Caco-2 (cell line): ENCODE results near the gene UBR4. TPM values are rescaled to one million over a fixed set of nuclear protein-coding genes. Genes with fewer than 3 reads are reported as not detected.

Experiments
- BruUV-seq: library from RNA; stranded (reverse); fragments of 400-500 nt; replicated peaks from 2 replicates; lab custom pipeline; 2021; lab: Mats Ljungman, UMichigan
- CTCF ChIA-PET: fragments of 300-600 bp; sonication (Branson Sonifier 250); formaldehyde crosslinking; loops from one replicate; lab custom pipeline; 2022; ENCODE audit warnings: antibody characterized with exemption; lab: Charles Lee
- POLR2A ChIA-PET: fragments of 300-600 bp; sonication (Branson Sonifier 250); formaldehyde crosslinking; loops from one replicate; lab custom pipeline; 2022; ENCODE audit warnings: antibody characterized with exemption; lab: Charles Lee
- DNase-seq, 2 experiments: peaks; one replicate each; pipeline versions ENCODE4 v3.0.0 to v3.0.0-alpha.2; 2020 to 2022
- H3K27me3 ChIP-seq: replicated peaks from 2 replicates; pipeline ENCODE4 v1.6.0; 2011; ENCODE audit warnings: low read length; ENCODE audit not compliant: control insufficient read depth, insufficient read depth
- H3K36me3 ChIP-seq: 2 replicates; pipeline ENCODE4 v1.5.1; 2011; ENCODE audit warnings: low read length; ENCODE audit not compliant: control insufficient read depth, insufficient read depth
- H3K4me1 ChIP-seq: fragments of 250-450 bp; sonication (Bioruptor Pico); 2 replicates; pipeline ENCODE4 v1.5.1; 2020; ENCODE audit warnings: mild to moderate bottlenecking
- H3K4me3 ChIP-seq: 2 replicates; pipeline ENCODE4 v1.5.1; 2011; ENCODE audit warnings: low read depth, mild to moderate bottlenecking, control low read depth, low read length
- H3K9me3 ChIP-seq: fragments of 250-450 bp; sonication (Bioruptor Pico); 2 replicates; pipeline ENCODE4 v1.5.1; 2020; ENCODE audit warnings: mild to moderate bottlenecking, moderate library complexity
- H3K27ac Mint-ChIP-seq: one replicate; pipeline ENCODE4 v1.8.0; 2022; ENCODE audit warnings: mixed read lengths; ENCODE audit not compliant: unreplicated experiment
- H3K27me3 Mint-ChIP-seq: one replicate; pipeline ENCODE4 v1.8.0; 2022; ENCODE audit warnings: mixed read lengths; ENCODE audit not compliant: insufficient read depth, unreplicated experiment
- H3K36me3 Mint-ChIP-seq: one replicate; pipeline ENCODE4 v1.8.0; 2022; ENCODE audit warnings: mild to moderate bottlenecking, mixed read lengths; ENCODE audit not compliant: insufficient read depth, unreplicated experiment
- H3K4me1 Mint-ChIP-seq: one replicate; pipeline ENCODE4 v1.8.0; 2022; ENCODE audit warnings: low read depth, mixed read lengths; ENCODE audit not compliant: unreplicated experiment
- H3K4me3 Mint-ChIP-seq: one replicate; pipeline ENCODE4 v1.8.0; 2022; ENCODE audit warnings: mild to moderate bottlenecking, moderate library complexity, mixed read lengths; ENCODE audit not compliant: unreplicated experiment
- H3K9me3 Mint-ChIP-seq: one replicate; pipeline ENCODE4 v1.8.0; 2022; ENCODE audit warnings: mixed read lengths; ENCODE audit not compliant: unreplicated experiment
- intact Hi-C: fragments of 100-400 bp; cut with micrococcal nuclease; formaldehyde crosslinking; loops from one replicate; pipeline ENCODE4 v1.10.0; 2022; ENCODE audit not compliant: unreplicated experiment
- total RNA-seq: library from RNA; stranded (reverse); gene quantifications from 2 replicates; pipeline ENCODE4 v1.2.3, GENCODE V29; 2022
- TF ChIP-seq, protein P1 (sequence below), 2 experiments: fragments of 200-600 bp in 1 of 2; IDR thresholded peaks; 1 replicate in 1 of 2; 2 replicates in 1 of 2; pipeline versions ENCODE4 v1.5.1 to v1.8.0; 2011 to 2022; ENCODE audit warnings: antibody characterized with exemption in 1 of 2, control low read depth in 1 of 2, inconsistent platforms in 1 of 2, low read depth in 1 of 2, low read length in 1 of 2, mild to moderate bottlenecking in 1 of 2, moderate library complexity in 1 of 2; ENCODE audit not compliant: insufficient read depth in 1 of 2, severe bottlenecking in 1 of 2, unreplicated experiment in 1 of 2

Gene UBR4
- total RNA-seq, 1 experiment from 2014 or later, result 317 TPM

- Mint-ChIP-seq H3K4me1 (peaks cover 25% of the 10 kb centered on the region), H3K36me3 (peaks cover 92% of the 10 kb centered on the region), H3K4me3 (no peak overlapping the region), H3K9me3 (no peaks in the 10 kb centered on the region), H3K27me3 (no peaks in the 10 kb centered on the region), H3K27ac (no peak overlapping the region)
- H3K36me3 ChIP-seq, result peaks cover 8% of the 10 kb centered on the region
- BruUV-seq, result no TSS peak
- H3K27me3 ChIP-seq, result no peaks in the 10 kb centered on the region
- H3K9me3 ChIP-seq, result no peaks in the 10 kb centered on the region
- H3K4me3 ChIP-seq, result no peak overlapping the region
- CTCF ChIA-PET, result no interaction called here
- POLR2A ChIA-PET, result no interaction called here
- TF ChIP-seq, protein P1, sequence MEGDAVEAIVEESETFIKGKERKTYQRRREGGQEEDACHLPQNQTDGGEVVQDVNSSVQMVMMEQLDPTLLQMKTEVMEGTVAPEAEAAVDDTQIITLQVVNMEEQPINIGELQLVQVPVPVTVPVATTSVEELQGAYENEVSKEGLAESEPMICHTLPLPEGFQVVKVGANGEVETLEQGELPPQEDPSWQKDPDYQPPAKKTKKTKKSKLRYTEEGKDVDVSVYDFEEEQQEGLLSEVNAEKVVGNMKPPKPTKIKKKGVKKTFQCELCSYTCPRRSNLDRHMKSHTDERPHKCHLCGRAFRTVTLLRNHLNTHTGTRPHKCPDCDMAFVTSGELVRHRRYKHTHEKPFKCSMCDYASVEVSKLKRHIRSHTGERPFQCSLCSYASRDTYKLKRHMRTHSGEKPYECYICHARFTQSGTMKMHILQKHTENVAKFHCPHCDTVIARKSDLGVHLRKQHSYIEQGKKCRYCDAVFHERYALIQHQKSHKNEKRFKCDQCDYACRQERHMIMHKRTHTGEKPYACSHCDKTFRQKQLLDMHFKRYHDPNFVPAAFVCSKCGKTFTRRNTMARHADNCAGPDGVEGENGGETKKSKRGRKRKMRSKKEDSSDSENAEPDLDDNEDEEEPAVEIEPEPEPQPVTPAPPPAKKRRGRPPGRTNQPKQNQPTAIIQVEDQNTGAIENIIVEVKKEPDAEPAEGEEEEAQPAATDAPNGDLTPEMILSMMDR (IDR thresholded peaks at IDR 0.05; ENCODE audit: insufficient read depth in 1 of 2, low read depth in 1 of 2, low read length in 1 of 2, severe bottlenecking in 1 of 2, unreplicated experiment in 1 of 2), result no peak
- DNase-seq, result no peak
- intact Hi-C loops, result no loop called here
- H3K4me1 ChIP-seq, result peaks cover 55% of the 10 kb centered on the region
Observed at GRCh38 chr1:19083081-19083480, 127.0 kb downstream of the UBR4 start.

DNA sequence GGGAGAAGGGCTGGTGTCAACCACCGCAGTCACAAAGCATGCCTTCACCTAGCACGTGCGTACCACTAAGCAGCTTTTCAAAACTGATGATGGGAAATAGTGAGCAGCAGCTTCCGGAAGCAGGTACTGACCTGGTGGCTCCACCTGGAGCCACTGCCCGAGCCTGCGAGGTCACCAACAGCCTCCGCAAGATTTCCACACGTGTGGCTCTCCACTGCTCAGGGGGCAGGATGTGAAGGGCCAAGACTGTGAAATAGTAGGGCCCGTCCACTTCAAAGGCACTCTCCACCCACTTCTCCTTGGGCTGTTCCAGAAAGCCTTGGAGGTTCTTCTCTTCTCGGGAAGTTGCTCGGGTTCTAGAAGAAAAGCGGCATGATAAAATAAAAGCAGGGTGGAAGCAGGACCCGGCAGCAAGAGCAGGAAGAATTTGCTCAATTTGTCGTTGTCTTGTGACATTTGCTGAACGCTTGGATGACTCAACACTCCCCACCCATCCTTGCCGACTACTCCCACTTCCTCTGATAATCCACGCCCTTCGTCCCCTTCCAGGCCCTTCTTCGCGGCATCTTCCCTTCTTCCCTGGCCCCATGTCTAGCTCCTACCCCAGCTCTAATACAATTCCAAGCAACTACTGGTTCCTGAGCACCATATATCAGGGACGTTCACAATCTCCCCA lies 128.7 kb downstream of the UBR4 start:
- H3K4me3 Mint-ChIP-seq, result peak overlapping the region; percentile 2
- Histone ChIP-seq H3K4me1 (peaks cover 39% of the 10 kb centered on the region), H3K9me3 (no peaks in the 10 kb centered on the region), H3K4me3 (no peak overlapping the region), H3K27me3 (no peaks in the 10 kb centered on the region), H3K36me3 (peaks cover 7% of the 10 kb centered on the region)
- no peaks in the 10 kb centered on the region for H3K27me3 Mint-ChIP-seq
- intact Hi-C loops, result no loop called here
- BruUV-seq, result no TSS peak
- TF ChIP-seq, protein P1 (IDR thresholded peaks at IDR 0.05; ENCODE audit: insufficient read depth in 1 of 2, low read depth in 1 of 2, low read length in 1 of 2, severe bottlenecking in 1 of 2, unreplicated experiment in 1 of 2), result no peak
- no peak for DNase-seq
- ChIA-PET POLR2A (no interaction called here), CTCF (no interaction called here)
- H3K4me1 Mint-ChIP-seq, result peaks cover 17% of the 10 kb centered on the region
- H3K9me3 Mint-ChIP-seq, result no peaks in the 10 kb centered on the region
- peak overlapping the region; percentile 51 for H3K27ac Mint-ChIP-seq
- peaks cover 97% of the 10 kb centered on the region for H3K36me3 Mint-ChIP-seq

DNA sequence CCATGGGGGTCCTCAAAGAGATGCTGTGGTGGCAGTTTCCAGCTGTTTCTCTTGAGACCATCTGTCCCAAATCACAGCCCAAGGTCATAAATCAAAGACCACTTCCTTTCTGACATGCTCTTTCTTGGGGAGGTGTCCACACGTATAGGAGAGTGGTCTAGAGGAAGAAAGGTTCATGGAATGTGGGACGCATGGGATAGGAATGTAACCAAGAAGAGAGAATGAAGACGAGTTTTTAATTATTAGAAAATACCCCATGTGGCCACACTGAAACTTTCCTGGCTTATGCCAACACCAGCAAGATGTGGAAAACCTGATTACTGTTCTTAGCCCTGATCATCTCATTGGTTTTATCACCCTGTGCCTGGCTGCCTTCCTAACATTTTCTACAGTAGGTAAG lies 129.3 kb downstream of the UBR4 start:
- Mint-ChIP-seq H3K9me3 (no peaks in the 10 kb centered on the region), H3K27ac (peak overlapping the region; percentile 14), H3K4me3 (no peak overlapping the region), H3K4me1 (peaks cover 17% of the 10 kb centered on the region), H3K36me3 (peaks cover 100% of the 10 kb centered on the region), H3K27me3 (no peaks in the 10 kb centered on the region)
- TF ChIP-seq, protein P1 (IDR thresholded peaks at IDR 0.05; ENCODE audit: insufficient read depth in 1 of 2, low read depth in 1 of 2, low read length in 1 of 2, severe bottlenecking in 1 of 2, unreplicated experiment in 1 of 2), result no peak
- Histone ChIP-seq H3K4me3 (no peak overlapping the region), H3K36me3 (peaks cover 3% of the 10 kb centered on the region), H3K9me3 (no peaks in the 10 kb centered on the region), H3K4me1 (peaks cover 37% of the 10 kb centered on the region), H3K27me3 (no peaks in the 10 kb centered on the region)
- POLR2A ChIA-PET, result no interaction called here
- intact Hi-C loops, result no loop called here
- no TSS peak for BruUV-seq
- no peak for DNase-seq
- CTCF ChIA-PET, result interaction anchor here (1.0 kb wide), 1 partner anchor 173 kb away, joined by 3 read pairs; no protein-coding TSS in a partner anchor
